Putamen (tissue), 1 donor: Measurements from ENCODE around the gene MAPKAP1.
"Not testable (repeated sequence)": the region's sequence is repeated elsewhere in the genome, so short reads cannot be mapped to it uniquely, and the experiment has no call there.

Experiments used
- DNase-seq: peaks from one replicate; pipeline ENCODE4 v3.0.0-alpha.2; 2016; ENCODE audit warnings: low spot score

Gene MAPKAP1

GRCh38 chr9:125409637-125410521, 297.1 kb downstream of the MAPKAP1 start:
- DNase-seq, result no peak

DNA sequence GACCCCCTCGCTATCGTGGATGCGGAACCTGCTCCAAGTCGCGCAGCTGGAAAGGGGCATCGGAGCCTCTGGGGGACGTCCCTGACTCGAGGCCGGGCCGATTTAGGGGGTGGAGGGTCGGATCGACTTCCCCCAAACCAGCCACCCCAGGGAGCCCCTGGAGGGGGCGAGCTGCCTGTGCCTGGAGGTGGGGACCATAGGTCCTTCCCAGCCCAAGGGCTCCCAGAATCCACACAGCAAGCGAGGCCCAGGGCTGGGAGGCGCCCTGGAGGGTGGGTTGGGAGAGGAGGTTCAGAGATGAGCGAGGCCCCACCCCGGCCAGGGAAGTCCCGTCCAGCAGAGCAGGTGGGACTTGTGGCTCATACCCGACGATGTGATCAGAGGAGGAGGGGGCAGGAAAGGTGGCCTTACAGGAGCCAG, 297.8 kb downstream of the MAPKAP1 start:
- DNase-seq, result no peak

- peak; percentile 42 for DNase-seq
Observed at GRCh38 chr9:125407974-125408900, 298.8 kb downstream of the MAPKAP1 start.

DNA sequence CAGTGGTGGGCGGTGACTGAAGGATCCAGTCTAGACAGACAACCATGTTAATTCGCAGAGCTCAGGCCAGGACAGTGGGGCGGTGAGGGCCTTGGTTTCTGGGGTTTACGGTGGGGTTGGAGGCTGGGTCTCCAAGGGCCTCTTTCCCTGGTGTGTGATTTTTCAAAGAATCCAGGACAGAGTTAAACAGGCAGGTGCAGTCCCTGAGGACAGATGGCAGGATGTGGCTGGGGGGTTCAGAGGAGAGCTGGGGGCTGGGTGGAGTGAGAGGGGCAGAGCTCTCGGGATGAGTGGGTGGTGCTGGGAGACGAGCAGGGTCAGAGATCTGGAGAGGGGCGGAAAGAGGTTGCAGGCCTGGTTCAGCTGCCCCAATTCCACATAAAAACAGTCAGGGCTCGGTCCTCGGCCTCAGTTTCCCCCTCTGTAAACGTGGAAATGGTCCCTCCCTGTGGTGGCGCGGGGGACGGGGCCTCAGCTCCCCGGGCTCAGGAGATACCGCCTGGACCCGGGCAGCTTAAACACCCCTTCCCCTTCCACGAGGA, 299.5 kb downstream of the MAPKAP1 start:
- DNase-seq, result no peak

DNA sequence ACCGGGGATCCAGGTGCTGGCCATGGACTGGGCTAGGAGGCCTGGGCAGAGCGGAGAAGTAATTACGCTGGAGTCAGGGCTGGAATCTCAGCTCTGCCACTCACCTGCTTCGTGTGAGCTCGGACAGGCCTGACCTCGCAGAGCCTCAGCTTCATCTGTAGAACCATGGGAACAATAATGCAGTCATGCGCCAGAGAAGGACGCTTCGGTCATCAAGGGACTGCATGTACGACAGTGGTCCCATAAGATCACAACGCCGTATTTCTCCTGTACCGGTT, 300.3 kb downstream of the MAPKAP1 start:
- DNase-seq, result no peak

GRCh38 chr9:125405938-125406809, 300.8 kb downstream of the MAPKAP1 start:
- no peak for DNase-seq

GRCh38 chr9:125404733-125405132, 302.3 kb downstream of the MAPKAP1 start:
- DNase-seq, result no peak

DNA sequence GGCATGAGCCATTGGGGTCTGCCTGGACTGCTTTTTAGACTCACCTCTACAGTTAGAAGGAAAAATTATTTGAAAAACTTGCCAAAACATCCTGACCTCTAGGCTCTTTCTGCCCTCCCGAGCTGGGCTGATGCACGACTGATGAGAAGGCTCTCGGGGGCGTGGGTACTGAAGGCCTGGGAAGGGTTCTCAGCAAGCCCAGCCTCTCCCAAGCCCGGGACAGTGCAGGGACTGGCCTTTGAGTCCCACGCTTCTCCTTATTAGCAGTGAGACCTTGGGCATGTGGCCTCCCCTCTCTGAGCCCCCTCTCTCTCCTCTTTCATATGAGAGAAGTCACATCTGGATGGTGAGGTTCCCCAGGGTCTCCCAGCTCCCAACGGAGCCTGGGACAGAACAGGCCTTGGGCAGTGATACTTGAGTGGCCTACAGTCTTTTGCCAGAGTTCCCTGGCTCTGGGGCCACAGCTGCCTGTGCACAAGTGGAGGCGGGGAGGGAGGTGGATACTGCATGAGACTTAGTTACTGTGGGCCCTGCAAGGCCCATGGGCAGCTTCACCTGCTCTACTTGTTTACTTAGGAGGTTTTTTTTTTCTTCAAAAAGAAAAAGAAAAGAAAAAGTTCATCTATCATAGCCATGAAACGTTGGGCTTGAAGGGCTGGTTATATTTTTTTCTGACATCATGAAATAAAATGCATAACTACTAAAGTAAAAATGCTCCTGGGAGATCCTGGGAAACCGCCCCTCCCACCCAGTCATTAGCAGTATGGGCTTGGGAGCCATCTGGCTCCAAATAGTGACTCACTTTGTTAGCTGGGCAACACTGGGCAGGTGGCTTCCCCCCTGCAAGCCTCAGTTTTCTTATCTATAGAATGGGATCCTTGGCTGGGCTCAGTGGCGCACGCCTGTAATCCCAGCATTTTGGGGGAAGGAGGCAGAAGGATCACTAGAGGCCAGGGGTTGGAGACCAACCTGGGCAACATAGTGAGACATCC, 306.0 kb downstream of the MAPKAP1 start:
- no peak for DNase-seq

DNA sequence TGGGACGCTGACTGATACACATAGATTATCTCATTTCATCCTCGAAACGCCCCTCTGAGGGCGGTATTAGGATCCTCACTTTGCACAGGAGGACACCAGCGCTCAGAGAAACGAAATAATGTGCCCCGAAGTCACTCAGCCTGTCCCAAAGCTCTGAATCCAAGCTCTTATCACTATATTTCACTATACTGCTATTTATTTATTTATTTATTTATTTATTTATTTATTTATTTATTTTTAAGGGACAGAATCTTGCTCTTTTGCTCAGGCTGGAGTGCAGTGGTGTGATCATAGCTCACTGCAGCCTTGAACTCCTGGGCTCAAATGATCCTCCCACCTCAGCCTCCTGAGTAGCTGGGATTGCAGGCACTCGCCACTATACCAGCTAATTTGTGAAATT, 306.8 kb downstream of the MAPKAP1 start:
- DNase-seq, result not testable (repeated sequence)

DNA sequence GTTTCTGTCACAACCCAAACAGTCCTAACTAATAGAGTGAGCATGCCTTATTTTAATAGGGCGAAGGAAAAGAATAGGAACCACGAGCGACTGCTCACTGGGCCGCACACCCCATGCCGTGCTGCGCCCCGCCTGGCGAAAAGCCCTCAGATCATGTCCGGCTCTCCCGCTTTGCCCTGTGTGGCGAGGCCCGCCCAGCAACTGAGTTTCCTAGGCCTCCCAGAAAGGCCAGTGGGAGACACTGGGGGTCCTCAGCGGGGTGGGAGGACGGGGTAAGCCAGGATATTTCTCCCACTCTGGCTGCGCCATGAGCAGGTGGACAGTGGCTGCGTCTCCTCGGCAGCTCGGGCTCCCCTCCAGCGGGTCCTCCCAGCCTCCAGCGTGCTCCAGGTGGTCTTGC, 307.3 kb downstream of the MAPKAP1 start:
- no peak for DNase-seq

DNA sequence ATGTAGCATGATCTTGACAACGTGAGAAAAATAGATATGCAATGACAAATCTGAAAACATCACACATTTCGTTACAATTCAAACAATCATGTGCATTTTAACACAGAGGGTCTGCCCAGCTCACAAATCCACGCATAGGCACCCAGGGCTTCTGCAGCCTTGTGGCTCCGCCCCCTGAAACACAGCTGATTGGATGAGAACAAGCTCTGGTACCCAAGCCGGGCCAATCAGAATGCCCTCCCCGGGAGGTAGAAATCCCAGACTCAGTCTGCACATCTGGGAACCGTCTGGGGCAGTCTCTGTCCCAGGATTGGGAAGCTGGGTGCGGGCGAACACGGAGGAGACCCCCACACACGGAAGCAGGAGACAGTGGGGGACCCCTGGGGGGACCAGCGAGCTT, 307.8 kb downstream of the MAPKAP1 start:
- no peak for DNase-seq

DNA sequence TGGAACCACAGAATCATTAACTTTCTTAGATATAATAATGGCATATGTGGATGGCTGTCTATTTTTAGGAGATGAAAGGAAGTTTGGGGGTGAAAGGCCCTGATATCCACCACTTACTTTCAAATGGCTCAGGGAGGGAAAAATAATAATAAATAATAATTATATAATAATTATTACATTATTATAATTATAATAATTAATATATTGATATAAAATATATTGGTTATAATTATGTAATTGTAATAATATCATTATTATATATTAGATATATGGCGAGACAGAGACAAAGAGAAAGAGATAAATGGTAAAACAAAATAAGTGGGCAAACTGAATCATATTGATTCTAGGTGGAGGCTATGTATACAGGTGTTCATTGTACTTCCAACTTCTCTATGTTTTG, 308.8 kb downstream of the MAPKAP1 start:
- no peak for DNase-seq

- no peak for DNase-seq
Observed at GRCh38 chr9:125397736-125398135, 309.3 kb downstream of the MAPKAP1 start.

- DNase-seq, result no peak
Observed at GRCh38 chr9:125396799-125397198, 310.2 kb downstream of the MAPKAP1 start.

GRCh38 chr9:125393426-125393825, 313.6 kb downstream of the MAPKAP1 start:
- DNase-seq, result no peak

- DNase-seq, result no peak
Observed at GRCh38 chr9:125391704-125392103, 315.3 kb downstream of the MAPKAP1 start.

GRCh38 chr9:125388978-125389377, 318.0 kb downstream of the MAPKAP1 start:
- DNase-seq, result no peak

GRCh38 chr9:125387861-125388524, 319.0 kb downstream of the MAPKAP1 start:
- DNase-seq, result no peak
